Prostate gland (tissue), 2 donors: ENCODE measurements around the gene SESN3.

Experiments used
- CTCF ChIP-seq, 4 experiments: fragments of 200-600 bp in 2 of 4; fragments of 450-650 bp in 2 of 4; sonication (generic) in 2 of 4; IDR thresholded peaks; 1 replicate in 3 of 4; 2 replicates in 1 of 4; pipeline ENCODE4 v1.5.1; 2016 to 2019; ENCODE audit warnings: antibody characterized with exemption in 4 of 4, mild to moderate bottlenecking in 2 of 4, moderate library complexity in 2 of 4
- POLR2A ChIP-seq: fragments of 450-650 bp; IDR thresholded peaks from one replicate; pipeline ENCODE4 v1.6.1; 2016; ENCODE audit warnings: antibody characterized with exemption, mild to moderate bottlenecking
- POLR2AphosphoS5 ChIP-seq: sonication (generic); formaldehyde crosslinking; IDR thresholded peaks from one replicate; pipeline ENCODE4 v1.6.1; 2017; ENCODE audit warnings: antibody characterized with exemption

GRCh38 chr11:95135880-95136279, 95.1 kb downstream of the SESN3 start:
- TF ChIP-seq POLR2A = no peak
- TF ChIP-seq CTCF (IDR thresholded peaks at IDR 0.05) = no peak
- no peak for TF ChIP-seq POLR2AphosphoS5
